ENCODE data around the gene CLPTM1.
"Not testable (repeated sequence)": the region's sequence is repeated elsewhere in the genome, so short reads cannot be mapped to it uniquely, and the experiment has no call there.

Gene CLPTM1

GRCh38 chr19:44990966-44991365, 35.8 kb downstream of the CLPTM1 start:
- no peak overlapping the region for H3K4me3 ChIP-seq (ENCODE audit: low read depth in 1 of 5, low read length in 5 of 5)
- no peaks in the 10 kb centered on the region for H3K27me3 ChIP-seq (ENCODE audit: control insufficient read depth in 5 of 5, insufficient read depth in 4 of 5, low read length in 5 of 5)
- H3K9ac ChIP-seq (ENCODE audit: low read length in 5 of 5), result no peak overlapping the region
- peaks cover 0 to 76% (median 73%) of the 10 kb centered on the region in 5 donors for H3K36me3 ChIP-seq (ENCODE audit: control insufficient read depth in 5 of 5, insufficient read depth in 5 of 5, low read length in 5 of 5)
- H3K27ac ChIP-seq (ENCODE audit: low read depth, low read length), result no peak overlapping the region
- peaks cover 0 to 22% (median 10%) of the 10 kb centered on the region in 5 donors for H3K4me1 ChIP-seq (ENCODE audit: control insufficient read depth in 5 of 5, insufficient read depth in 5 of 5, low read length in 5 of 5)
- no peaks in the 10 kb centered on the region for H3K9me3 ChIP-seq (ENCODE audit: control insufficient read depth in 5 of 5, low read length in 5 of 5)

- Histone ChIP-seq H3K9me3 (ENCODE audit: control insufficient read depth in 5 of 5, low read length in 5 of 5) (no peaks in the 10 kb centered on the region), H3K9ac (ENCODE audit: low read length in 5 of 5) (no peak overlapping the region), H3K27me3 (ENCODE audit: control insufficient read depth in 5 of 5, insufficient read depth in 4 of 5, low read length in 5 of 5) (no peaks in the 10 kb centered on the region), H3K27ac (ENCODE audit: low read depth, low read length) (no peak overlapping the region), H3K36me3 (ENCODE audit: control insufficient read depth in 5 of 5, insufficient read depth in 5 of 5, low read length in 5 of 5) (peaks cover 0 to 62% (median 60%) of the 10 kb centered on the region in 5 donors), H3K4me3 (ENCODE audit: low read depth in 1 of 5, low read length in 5 of 5) (no peak overlapping the region), H3K4me1 (ENCODE audit: control insufficient read depth in 5 of 5, insufficient read depth in 5 of 5, low read length in 5 of 5) (peaks cover 0 to 16% (median 9%) of the 10 kb centered on the region in 5 donors)
These were observed 37.4 kb downstream of the CLPTM1 start for GRCh38 chr19:44992336-44993163.

- Histone ChIP-seq H3K27ac (ENCODE audit: low read depth, low read length) (no peak overlapping the region), H3K27me3 (ENCODE audit: control insufficient read depth in 5 of 5, insufficient read depth in 4 of 5, low read length in 5 of 5) (no peaks in the 10 kb centered on the region), H3K9ac (ENCODE audit: low read length in 5 of 5) (no peak overlapping the region), H3K36me3 (ENCODE audit: control insufficient read depth in 5 of 5, insufficient read depth in 5 of 5, low read length in 5 of 5) (peaks cover 0 to 54% (median 51%) of the 10 kb centered on the region in 5 donors), H3K4me1 (ENCODE audit: control insufficient read depth in 5 of 5, insufficient read depth in 5 of 5, low read length in 5 of 5) (peaks cover 0 to 6% (median 0%) of the 10 kb centered on the region in 5 donors), H3K4me3 (ENCODE audit: low read depth in 1 of 5, low read length in 5 of 5) (no peak overlapping the region), H3K9me3 (ENCODE audit: control insufficient read depth in 5 of 5, low read length in 5 of 5) (no peaks in the 10 kb centered on the region)
These were observed 38.3 kb downstream of the CLPTM1 start for GRCh38 chr19:44993526-44993925.

GRCh38 chr19:44993926-44994537, 38.9 kb downstream of the CLPTM1 start:
- no peak overlapping the region for H3K4me3 ChIP-seq (ENCODE audit: low read depth in 1 of 5, low read length in 5 of 5)
- H3K27ac ChIP-seq (ENCODE audit: low read depth, low read length), result no peak overlapping the region
- no peak overlapping the region for H3K9ac ChIP-seq (ENCODE audit: low read length in 5 of 5)
- no peaks in the 10 kb centered on the region for H3K27me3 ChIP-seq (ENCODE audit: control insufficient read depth in 5 of 5, insufficient read depth in 4 of 5, low read length in 5 of 5)
- H3K36me3 ChIP-seq (ENCODE audit: control insufficient read depth in 5 of 5, insufficient read depth in 5 of 5, low read length in 5 of 5), result peaks cover 0 to 49% (median 46%) of the 10 kb centered on the region in 5 donors
- H3K9me3 ChIP-seq (ENCODE audit: control insufficient read depth in 5 of 5, low read length in 5 of 5), result no peaks in the 10 kb centered on the region
- peaks cover 0 to 1% (median 0%) of the 10 kb centered on the region in 5 donors for H3K4me1 ChIP-seq (ENCODE audit: control insufficient read depth in 5 of 5, insufficient read depth in 5 of 5, low read length in 5 of 5)

GRCh38 chr19:44998025-44998424, 42.8 kb downstream of the CLPTM1 start:
- Histone ChIP-seq H3K27me3 (ENCODE audit: control insufficient read depth in 5 of 5, insufficient read depth in 4 of 5, low read length in 5 of 5) (no peaks in the 10 kb centered on the region), H3K27ac (ENCODE audit: low read depth, low read length) (no peak overlapping the region), H3K9me3 (ENCODE audit: control insufficient read depth in 5 of 5, low read length in 5 of 5) (no peaks in the 10 kb centered on the region)

GRCh38 chr19:44999131-44999925, 44.1 kb downstream of the CLPTM1 start:
- H3K9me3 ChIP-seq (ENCODE audit: control insufficient read depth in 5 of 5, low read length in 5 of 5); H3K4me3 ChIP-seq (ENCODE audit: low read depth in 1 of 5, low read length in 5 of 5); H3K27me3 ChIP-seq (ENCODE audit: control insufficient read depth in 5 of 5, insufficient read depth in 4 of 5, low read length in 5 of 5); H3K36me3 ChIP-seq (ENCODE audit: control insufficient read depth in 5 of 5, insufficient read depth in 5 of 5, low read length in 5 of 5); H3K27ac ChIP-seq (ENCODE audit: low read depth, low read length); H3K9ac ChIP-seq (ENCODE audit: low read length in 5 of 5): not testable (repeated sequence)
- H3K4me1 ChIP-seq (ENCODE audit: control insufficient read depth in 5 of 5, insufficient read depth in 5 of 5, low read length in 5 of 5), result peaks cover 0 to 14% (median 10%) of the 10 kb centered on the region in 5 donors

More at GRCh38 chr19:44998025-44998424, 42.8 kb downstream of the CLPTM1 start:
- no peak overlapping the region for H3K4me3 ChIP-seq (ENCODE audit: low read depth in 1 of 5, low read length in 5 of 5)
- H3K4me1 ChIP-seq (ENCODE audit: control insufficient read depth in 5 of 5, insufficient read depth in 5 of 5, low read length in 5 of 5), result peaks cover 0 to 14% (median 10%) of the 10 kb centered on the region in 5 donors
- no peak overlapping the region for H3K9ac ChIP-seq (ENCODE audit: low read length in 5 of 5)
- H3K36me3 ChIP-seq (ENCODE audit: control insufficient read depth in 5 of 5, insufficient read depth in 5 of 5, low read length in 5 of 5), result peaks cover 0 to 12% (median 7%) of the 10 kb centered on the region in 5 donors

GRCh38 chr19:45000665-45001064, 45.5 kb downstream of the CLPTM1 start:
- not testable (repeated sequence) for H3K9me3 ChIP-seq (ENCODE audit: control insufficient read depth in 5 of 5, low read length in 5 of 5); H3K27me3 ChIP-seq (ENCODE audit: control insufficient read depth in 5 of 5, insufficient read depth in 4 of 5, low read length in 5 of 5)
- Histone ChIP-seq H3K36me3 (ENCODE audit: control insufficient read depth in 5 of 5, insufficient read depth in 5 of 5, low read length in 5 of 5) (peaks cover 0 to 10% (median 0%) of the 10 kb centered on the region in 5 donors), H3K4me1 (ENCODE audit: control insufficient read depth in 5 of 5, insufficient read depth in 5 of 5, low read length in 5 of 5) (peaks cover 0 to 14% (median 10%) of the 10 kb centered on the region in 5 donors), H3K9ac (ENCODE audit: low read length in 5 of 5) (peak overlapping the region in 4 of 5 donors; percentile 35 to 71 (median 64)), H3K27ac (ENCODE audit: low read depth, low read length) (peak overlapping the region; percentile 54), H3K4me3 (ENCODE audit: low read depth in 1 of 5, low read length in 5 of 5) (peak overlapping the region; percentile 48 to 60 (median 58))

- H3K27me3 ChIP-seq (ENCODE audit: control insufficient read depth in 5 of 5, insufficient read depth in 4 of 5, low read length in 5 of 5), result no peaks in the 10 kb centered on the region
- H3K36me3 ChIP-seq (ENCODE audit: control insufficient read depth in 5 of 5, insufficient read depth in 5 of 5, low read length in 5 of 5), result peaks cover 0 to 10% (median 0%) of the 10 kb centered on the region in 5 donors
- H3K27ac ChIP-seq (ENCODE audit: low read depth, low read length), result peak within 1 kb of the TSS; percentile 98
- peaks cover 0 to 14% (median 10%) of the 10 kb centered on the region in 5 donors for H3K4me1 ChIP-seq (ENCODE audit: control insufficient read depth in 5 of 5, insufficient read depth in 5 of 5, low read length in 5 of 5)
- H3K9me3 ChIP-seq (ENCODE audit: control insufficient read depth in 5 of 5, low read length in 5 of 5), result no peaks in the 10 kb centered on the region
- H3K9ac ChIP-seq (ENCODE audit: low read length in 5 of 5), result peak within 1 kb of the TSS in 4 of 5 donors; percentile 74 to 94 (median 84)
- peak within 1 kb of the TSS; percentile 67 to 76 (median 69) for H3K4me3 ChIP-seq (ENCODE audit: low read depth in 1 of 5, low read length in 5 of 5)
These were observed 46.0 kb downstream of the CLPTM1 start, which contains the start of gene RELB for GRCh38 chr19:45001087-45001739. Gene RELB, plus strand, starts transcription at chr19:45001464. Its CDS starts 116 bp downstream, at chr19:45001580.

GRCh38 chr19:45003485-45003884, 48.3 kb downstream of the CLPTM1 start:
- Histone ChIP-seq H3K9me3 (ENCODE audit: control insufficient read depth in 5 of 5, low read length in 5 of 5) (no peaks in the 10 kb centered on the region), H3K27ac (ENCODE audit: low read depth, low read length) (no peak overlapping the region), H3K4me1 (ENCODE audit: control insufficient read depth in 5 of 5, insufficient read depth in 5 of 5, low read length in 5 of 5) (peaks cover 0 to 14% (median 10%) of the 10 kb centered on the region in 5 donors), H3K9ac (ENCODE audit: low read length in 5 of 5) (no peak overlapping the region), H3K4me3 (ENCODE audit: low read depth in 1 of 5, low read length in 5 of 5) (no peak overlapping the region), H3K27me3 (ENCODE audit: control insufficient read depth in 5 of 5, insufficient read depth in 4 of 5, low read length in 5 of 5) (no peaks in the 10 kb centered on the region), H3K36me3 (ENCODE audit: control insufficient read depth in 5 of 5, insufficient read depth in 5 of 5, low read length in 5 of 5) (peaks cover 0 to 25% (median 7%) of the 10 kb centered on the region in 5 donors)
